ENCODE data around the gene GBA2.

The GBA2 gene

GRCh38 chr9:35705836-35706430, 43.1 kb downstream of the GBA2 start:
- TF ChIP-seq POLR2A (IDR thresholded peaks at IDR 0.05; ENCODE audit: extremely low read depth, insufficient read length) = no peak
- no peak for TF ChIP-seq CTCF (IDR thresholded peaks at IDR 0.05; ENCODE audit: low read depth, low read length)
- TF ChIP-seq, protein P1, sequence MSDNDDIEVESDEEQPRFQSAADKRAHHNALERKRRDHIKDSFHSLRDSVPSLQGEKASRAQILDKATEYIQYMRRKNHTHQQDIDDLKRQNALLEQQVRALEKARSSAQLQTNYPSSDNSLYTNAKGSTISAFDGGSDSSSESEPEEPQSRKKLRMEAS (IDR thresholded peaks at IDR 0.05; ENCODE audit: low read depth, low read length) = no peak
- no peak for TF ChIP-seq MYC (IDR thresholded peaks at IDR 0.05; ENCODE audit: low read depth, low read length)
- no peak for DNase-seq (ENCODE audit: low read depth)
- no peak overlapping the region for H3K4me3 ChIP-seq (ENCODE audit: low read depth, low read length)

- H3K4me3 ChIP-seq (ENCODE audit: low read depth, low read length) = no peak overlapping the region
- no peak for DNase-seq (ENCODE audit: low read depth)
- TF ChIP-seq, protein P1 (IDR thresholded peaks at IDR 0.05; ENCODE audit: low read depth, low read length) = no peak
- no peak for TF ChIP-seq POLR2A (IDR thresholded peaks at IDR 0.05; ENCODE audit: extremely low read depth, insufficient read length)
- TF ChIP-seq MYC (IDR thresholded peaks at IDR 0.05; ENCODE audit: low read depth, low read length) = no peak
- TF ChIP-seq CTCF (IDR thresholded peaks at IDR 0.05; ENCODE audit: low read depth, low read length) = no peak
Observed at GRCh38 chr9:35705372-35705771, 43.7 kb downstream of the GBA2 start.

DNA sequence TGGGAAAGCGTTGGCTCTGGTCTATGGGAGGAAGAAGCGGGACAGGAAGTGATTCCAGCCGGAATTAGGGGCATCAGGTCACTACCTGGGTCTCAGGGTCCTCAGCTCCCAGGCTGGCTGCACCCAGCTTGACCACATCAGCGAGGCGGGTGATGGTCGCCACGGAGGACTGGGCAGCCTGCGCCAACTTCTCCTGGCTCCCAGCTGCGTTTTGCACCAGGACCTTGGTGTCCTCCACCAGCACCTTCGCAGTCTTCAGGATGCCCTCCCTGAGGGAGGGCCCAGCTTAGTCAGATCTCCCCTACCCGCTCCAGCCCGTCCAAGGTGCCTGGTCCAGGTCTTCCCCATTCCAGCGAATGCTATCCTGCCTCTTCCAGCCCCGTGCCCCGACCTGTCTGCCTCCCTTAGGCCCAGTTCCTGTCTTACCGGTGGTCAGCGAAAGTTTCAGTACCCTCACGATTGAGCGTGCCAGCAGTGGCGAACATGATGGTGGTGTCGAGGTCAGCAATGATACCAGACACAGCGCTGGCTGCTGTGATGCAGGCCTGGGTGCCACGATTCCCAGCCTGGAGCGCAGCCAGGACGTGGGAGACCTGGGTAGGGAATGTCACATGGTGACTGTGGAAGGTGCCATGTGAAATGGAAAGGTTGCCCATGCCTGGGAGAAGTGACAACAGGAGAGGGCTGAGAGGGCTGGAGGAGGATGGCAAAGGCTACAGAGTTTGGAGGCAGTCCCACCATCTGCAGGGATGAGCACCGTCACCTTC, 44.9 kb downstream of the GBA2 start:
- no peak for TF ChIP-seq POLR2A (IDR thresholded peaks at IDR 0.05; ENCODE audit: extremely low read depth, insufficient read length)
- no peak for TF ChIP-seq MYC (IDR thresholded peaks at IDR 0.05; ENCODE audit: low read depth, low read length)
- TF ChIP-seq, protein P1 (IDR thresholded peaks at IDR 0.05; ENCODE audit: low read depth, low read length) = no peak
- TF ChIP-seq CTCF (IDR thresholded peaks at IDR 0.05; ENCODE audit: low read depth, low read length) = no peak
- DNase-seq (ENCODE audit: low read depth) = no peak
- H3K4me3 ChIP-seq (ENCODE audit: low read depth, low read length) = no peak overlapping the region

GRCh38 chr9:35702696-35703095, 46.3 kb downstream of the GBA2 start:
- DNase-seq (ENCODE audit: low read depth) = no peak
- H3K4me3 ChIP-seq (ENCODE audit: low read depth, low read length) = no peak overlapping the region
- no peak for TF ChIP-seq MYC (IDR thresholded peaks at IDR 0.05; ENCODE audit: low read depth, low read length)
- TF ChIP-seq CTCF (IDR thresholded peaks at IDR 0.05; ENCODE audit: low read depth, low read length) = no peak
- TF ChIP-seq, protein P1 (IDR thresholded peaks at IDR 0.05; ENCODE audit: low read depth, low read length) = no peak
- no peak for TF ChIP-seq POLR2A (IDR thresholded peaks at IDR 0.05; ENCODE audit: extremely low read depth, insufficient read length)

DNA sequence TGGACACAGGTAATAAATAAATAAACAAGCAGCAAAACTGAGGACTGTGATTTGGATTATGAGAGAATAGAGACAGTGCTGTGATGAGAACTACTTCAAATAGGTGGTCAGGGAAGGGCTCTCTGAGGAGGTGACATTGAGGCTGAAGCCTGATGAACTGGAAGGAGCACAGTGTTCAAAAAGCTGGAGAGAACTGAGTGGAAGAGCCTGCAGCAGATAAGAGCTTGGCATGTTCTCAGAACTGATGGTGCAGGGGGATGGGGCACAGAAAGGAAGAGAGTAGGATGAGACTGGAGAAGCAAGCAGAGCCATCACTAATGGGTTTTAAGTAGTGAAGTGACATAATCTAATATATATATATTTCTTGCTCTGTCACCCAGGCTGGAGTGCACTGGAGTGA, 48.1 kb downstream of the GBA2 start:
- TF ChIP-seq, protein P1 (IDR thresholded peaks at IDR 0.05; ENCODE audit: low read depth, low read length) = no peak
- TF ChIP-seq MYC (IDR thresholded peaks at IDR 0.05; ENCODE audit: low read depth, low read length) (no peak), CTCF (IDR thresholded peaks at IDR 0.05; ENCODE audit: low read depth, low read length) (no peak), POLR2A (IDR thresholded peaks at IDR 0.05; ENCODE audit: extremely low read depth, insufficient read length) (no peak)
- H3K4me3 ChIP-seq (ENCODE audit: low read depth, low read length) = no peak overlapping the region
- no peak for DNase-seq (ENCODE audit: low read depth)

Data from NB4 (cell line).